HFF-Myc (cell line): ENCODE measurements around the gene ATOSA.

Source experiments
- DNase-seq: peaks from one replicate; pipeline ENCODE4 v3.0.0-alpha.2; 2011; ENCODE audit warnings: low read depth; ENCODE audit errors: extremely low read depth
- H3K4me3 ChIP-seq: replicated peaks from 2 replicates; pipeline ENCODE4 v1.5.1; 2011; ENCODE audit warnings: low read depth, mild to moderate bottlenecking, control low read depth, low read length
- CTCF ChIP-seq: IDR thresholded peaks from 2 replicates; pipeline ENCODE4 v1.5.1; 2012; ENCODE audit warnings: mild to moderate bottlenecking, low read depth, low read length, control low read depth; ENCODE audit errors: missing control alignments

The ATOSA gene

GRCh38 chr15:52670087-52670486, 9.1 kb downstream of the ATOSA start:
- no peak overlapping the region for H3K4me3 ChIP-seq
- TF ChIP-seq CTCF = no peak
- DNase-seq = no peak

- H3K4me3 ChIP-seq = no peak overlapping the region
- DNase-seq = no peak
- TF ChIP-seq CTCF = no peak
Observed at GRCh38 chr15:52668133-52668532, 11.1 kb downstream of the ATOSA start.

- no peak for DNase-seq
- TF ChIP-seq CTCF = no peak
- H3K4me3 ChIP-seq = no peak overlapping the region
Observed at GRCh38 chr15:52667597-52667996, 11.6 kb downstream of the ATOSA start.

- no peak overlapping the region for H3K4me3 ChIP-seq
- TF ChIP-seq CTCF = no peak
- DNase-seq = no peak
Observed at GRCh38 chr15:52663536-52664294, 15.5 kb downstream of the ATOSA start.

- DNase-seq = no peak
- no peak for TF ChIP-seq CTCF
- H3K4me3 ChIP-seq = no peak overlapping the region
Observed at GRCh38 chr15:52661909-52662308, 17.3 kb downstream of the ATOSA start.

GRCh38 chr15:52660192-52660591, 19.0 kb downstream of the ATOSA start:
- DNase-seq = no peak
- H3K4me3 ChIP-seq = no peak overlapping the region

More at GRCh38 chr15:52660192-52660591, 19.0 kb downstream of the ATOSA start:
- no peak for TF ChIP-seq CTCF
